Sigmoid colon (tissue), 4 donors: Measurements from ENCODE around the gene CTXND1.

ENCODE experiments used
- CTCF ChIP-seq, 4 experiments: fragments of 450-650 bp in 3 of 4; fragments of 200-600 bp in 1 of 4; IDR thresholded peaks; one replicate each; pipeline ENCODE4 v1.5.1; 2016 to 2019; ENCODE audit warnings: antibody characterized with exemption in 4 of 4, mild to moderate bottlenecking in 3 of 4, moderate library complexity in 2 of 4
- POLR2A ChIP-seq, 2 donors: fragments of 450-650 bp; IDR thresholded peaks; one replicate each; pipeline ENCODE4 v1.6.1; 2016; ENCODE audit warnings: antibody characterized with exemption in 2 of 2, mild to moderate bottlenecking in 2 of 2, moderate library complexity in 2 of 2
- POLR2AphosphoS5 ChIP-seq, 4 donors: sonication (generic); formaldehyde crosslinking; IDR thresholded peaks; one replicate each; pipeline ENCODE4 v1.6.1; 2017; ENCODE audit warnings: antibody characterized with exemption in 4 of 4

- TF ChIP-seq CTCF (IDR thresholded peaks at IDR 0.05) (no peak), POLR2AphosphoS5 (IDR thresholded peaks at IDR 0.05) (no peak), POLR2A (IDR thresholded peaks at IDR 0.05) (no peak)
These were observed 49.5 kb upstream of the CTXND1 start for GRCh38 chr15:80301472-80301871.
